CD4-positive, alpha-beta memory T cell (primary cell): ENCODE results near the gene OR5B12. TPM values are rescaled to one million over a fixed set of nuclear protein-coding genes. Genes with fewer than 3 reads are reported as not detected.
"Not testable (repeated sequence)": the region's sequence is repeated elsewhere in the genome, so short reads cannot be mapped to it uniquely, and the experiment has no call there.

ENCODE experiments used
- CTCF ChIA-PET: fragments of 350-600 bp; sonication (Branson Sonifier 250); formaldehyde crosslinking; loops from one replicate; lab custom pipeline; 2021; ENCODE audit warnings: inconsistent platforms; ENCODE audit not compliant: partially characterized antibody; lab: Charles Lee
- POLR2A ChIA-PET: fragments of 350-600 bp; sonication (Branson Sonifier 250); formaldehyde crosslinking; loops from one replicate; lab custom pipeline; 2021; ENCODE audit not compliant: partially characterized antibody; lab: Charles Lee
- DNase-seq, 5 donors: peaks; one replicate each; pipeline versions ENCODE4 v3.0.0 to v3.0.0-alpha.2; 2020 to 2022; ENCODE audit warnings: mixed read lengths in 1 of 5
- H3K27ac ChIP-seq: one replicate; pipeline ENCODE4 v1.7.0; 2013; ENCODE audit warnings: low read depth, low read length
- H3K27me3 ChIP-seq: 2 replicates; pipeline ENCODE4 v1.7.0; 2013; ENCODE audit warnings: mild to moderate bottlenecking, low read length, moderate library complexity; ENCODE audit not compliant: insufficient read depth
- H3K36me3 ChIP-seq: 2 replicates; pipeline ENCODE4 v1.7.0; 2013; ENCODE audit warnings: mild to moderate bottlenecking, low read length, moderate library complexity; ENCODE audit not compliant: insufficient read depth
- H3K4me1 ChIP-seq: 2 replicates; pipeline ENCODE4 v1.7.0; 2013; ENCODE audit warnings: mild to moderate bottlenecking, low read length, moderate library complexity; ENCODE audit not compliant: insufficient read depth
- H3K4me3 ChIP-seq, 2 donors: one replicate each; pipeline ENCODE4 v1.7.0; 2013; ENCODE audit warnings: low read length in 2 of 2, mild to moderate bottlenecking in 1 of 2
- H3K9me3 ChIP-seq, 2 donors: one replicate each; pipeline ENCODE4 v1.7.0; 2013; ENCODE audit warnings: low read length in 2 of 2, control low read depth in 1 of 2; ENCODE audit not compliant: control insufficient read depth in 1 of 2
- H3K27ac Mint-ChIP-seq, 7 donors: one replicate each; pipeline ENCODE4 v1.8.0; 2020 to 2021; ENCODE audit warnings: mixed read lengths in 7 of 7, mild to moderate bottlenecking in 6 of 7, inconsistent platforms in 3 of 7, moderate library complexity in 3 of 7
- H3K27me3 Mint-ChIP-seq, 2 donors: one replicate each; pipeline ENCODE4 v1.8.0; 2020 to 2021; ENCODE audit warnings: mixed read lengths in 2 of 2
- H3K36me3 Mint-ChIP-seq, 2 donors: one replicate each; pipeline ENCODE4 v1.8.0; 2020 to 2021; ENCODE audit warnings: mixed read lengths in 2 of 2, inconsistent platforms in 1 of 2, mild to moderate bottlenecking in 1 of 2
- H3K4me1 Mint-ChIP-seq, 4 donors: one replicate each; pipeline ENCODE4 v1.8.0; 2020 to 2021; ENCODE audit warnings: mixed read lengths in 4 of 4, mild to moderate bottlenecking in 1 of 4
- H3K4me3 Mint-ChIP-seq, 8 donors: one replicate each; pipeline ENCODE4 v1.8.0; 2020 to 2021; ENCODE audit warnings: mixed read lengths in 8 of 8, mild to moderate bottlenecking in 7 of 8, moderate library complexity in 6 of 8, inconsistent platforms in 3 of 8
- H3K9me3 Mint-ChIP-seq, 8 donors: one replicate each; pipeline ENCODE4 v1.8.0; 2020 to 2021; ENCODE audit warnings: mixed read lengths in 8 of 8, mild to moderate bottlenecking in 5 of 8, inconsistent platforms in 3 of 8, moderate library complexity in 1 of 8
- intact Hi-C: fragments of 100-400 bp; cut with micrococcal nuclease; formaldehyde crosslinking; loops from one replicate; pipeline ENCODE4 v1.15.1; 2023
- polyA plus RNA-seq, 2 donors: library from polyadenylated mRNA; unstranded; fragments of 300-500 nt; fragmentation: Illumina TruSeq; gene quantifications; one replicate each; pipeline ENCODE4 v1.2.3, GENCODE V29; 2021
- total RNA-seq, 2 experiments: library from RNA; stranded (reverse); gene quantifications; one replicate each; pipeline ENCODE4 v1.2.3, GENCODE V29; 2021

OR5B12 gene
- total and polyA plus RNA-seq, 4 experiments from 2014 or later = not detected

DNA sequence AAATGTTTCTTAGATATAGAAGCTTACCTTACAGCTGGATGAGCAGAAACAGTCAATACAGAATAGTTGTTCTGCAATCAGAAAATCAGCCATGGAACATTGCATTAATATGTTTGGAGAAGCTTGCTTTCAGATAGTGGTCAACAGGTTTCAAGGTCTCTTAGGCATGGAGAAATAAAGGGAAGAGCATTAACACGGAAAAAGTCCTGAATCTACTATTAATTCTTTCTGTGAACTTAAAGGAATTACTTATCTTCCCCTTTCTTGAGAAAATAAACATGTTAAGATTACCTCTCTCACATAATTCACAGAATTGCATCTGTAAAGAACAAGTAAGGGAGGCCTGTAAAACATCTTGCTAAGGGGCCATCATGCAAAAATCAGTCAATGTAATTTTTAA lies 35.3 kb downstream of the OR5B12 start, which contains the start of gene OR5B3:
Gene OR5B3 (minus strand): TSS at position 101 of the 400 bp plus-strand sequence. CDS start 3,465 bp downstream, outside the sequence.
- Mint-ChIP-seq H3K27me3 (peaks cover under 1 to 17% of the 10 kb centered on the region in 2 donors), H3K4me3 (no peak within 1 kb of the TSS), H3K36me3 (peaks cover 1 to 5% of the 10 kb centered on the region in 2 donors), H3K4me1 (no peaks in the 10 kb centered on the region), H3K27ac (no peak within 1 kb of the TSS), H3K9me3 (peaks cover 5 to 42% (median 37%) of the 10 kb centered on the region in 8 donors)
- intact Hi-C loops = no loop called here
- no peaks in the 10 kb centered on the region for H3K36me3 ChIP-seq
- ChIA-PET POLR2A (no interaction called here), CTCF (no interaction called here)
- H3K4me3 ChIP-seq = no peak within 1 kb of the TSS
- H3K27ac ChIP-seq = no peak within 1 kb of the TSS
- peaks cover 0 to 8% of the 10 kb centered on the region in 2 donors for H3K9me3 ChIP-seq
- no peak for DNase-seq
- no peaks in the 10 kb centered on the region for H3K27me3 ChIP-seq
- H3K4me1 ChIP-seq = no peaks in the 10 kb centered on the region

DNA sequence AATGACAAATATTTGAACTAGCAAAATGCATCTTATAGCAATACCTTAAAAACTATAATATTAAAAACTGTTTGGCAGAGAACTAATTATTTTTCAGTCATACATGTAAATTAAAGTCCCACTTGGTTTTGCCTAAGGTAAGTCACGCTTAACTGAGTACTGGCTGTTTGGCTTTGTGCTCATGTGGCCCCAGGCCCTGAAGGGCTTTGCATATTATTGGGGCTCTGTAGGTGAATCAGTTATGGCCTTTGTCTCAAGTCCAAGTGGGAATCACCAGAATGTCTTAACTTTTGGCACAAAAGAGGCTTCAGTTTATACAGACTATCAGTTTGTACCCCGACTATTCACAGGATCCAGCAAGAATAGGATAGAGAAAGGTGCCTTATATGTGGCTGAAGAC lies 42.4 kb downstream of the OR5B12 start:
- H3K36me3 Mint-ChIP-seq, intact Hi-C loops, H3K9me3 ChIP-seq, H3K27me3 ChIP-seq, H3K4me1 Mint-ChIP-seq, H3K4me3 ChIP-seq, H3K36me3 ChIP-seq, H3K27ac Mint-ChIP-seq, H3K27ac ChIP-seq, POLR2A ChIA-PET, H3K4me3 Mint-ChIP-seq, DNase-seq, H3K4me1 ChIP-seq, CTCF ChIA-PET: not testable (repeated sequence)
- Mint-ChIP-seq H3K9me3 (peaks cover 0 to 13% (median 7%) of the 10 kb centered on the region in 8 donors), H3K27me3 (peaks cover 0 to 17% of the 10 kb centered on the region in 2 donors)

DNA sequence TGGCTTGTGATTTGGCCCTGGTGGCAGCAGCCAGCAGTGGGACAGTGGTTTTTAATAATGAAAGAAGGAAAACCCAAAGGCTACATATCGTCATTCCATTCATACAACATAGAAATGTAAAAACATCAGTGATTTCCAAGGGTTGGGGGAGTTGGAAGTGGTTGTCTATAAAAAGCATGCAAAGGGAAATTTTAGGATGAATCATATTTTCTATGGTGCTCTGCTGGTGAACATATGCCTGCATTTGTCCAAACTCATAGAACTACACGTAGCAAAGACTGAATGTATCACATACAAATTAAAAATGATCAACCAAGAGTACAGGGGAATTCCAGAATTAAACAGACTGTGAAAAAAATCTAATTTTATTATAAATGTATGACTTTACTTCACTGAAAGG lies 46.5 kb downstream of the OR5B12 start:
- no peak overlapping the region for H3K4me3 ChIP-seq
- no peak overlapping the region for H3K27ac Mint-ChIP-seq
- no peak overlapping the region for H3K4me3 Mint-ChIP-seq
- no peaks in the 10 kb centered on the region for H3K4me1 ChIP-seq
- peaks cover 0 to 15% (median 8%) of the 10 kb centered on the region in 8 donors for H3K9me3 Mint-ChIP-seq
- intact Hi-C loops = no loop called here
- no peaks in the 10 kb centered on the region for H3K27me3 ChIP-seq
- H3K36me3 Mint-ChIP-seq = no peaks in the 10 kb centered on the region
- H3K36me3 ChIP-seq = no peaks in the 10 kb centered on the region
- no peak overlapping the region for H3K27ac ChIP-seq
- ChIA-PET POLR2A (no interaction called here), CTCF (no interaction called here)
- no peak for DNase-seq
- H3K27me3 Mint-ChIP-seq = peaks cover 0 to 9% of the 10 kb centered on the region in 2 donors
- H3K4me1 Mint-ChIP-seq = no peaks in the 10 kb centered on the region
- no peaks in the 10 kb centered on the region for H3K9me3 ChIP-seq

DNA sequence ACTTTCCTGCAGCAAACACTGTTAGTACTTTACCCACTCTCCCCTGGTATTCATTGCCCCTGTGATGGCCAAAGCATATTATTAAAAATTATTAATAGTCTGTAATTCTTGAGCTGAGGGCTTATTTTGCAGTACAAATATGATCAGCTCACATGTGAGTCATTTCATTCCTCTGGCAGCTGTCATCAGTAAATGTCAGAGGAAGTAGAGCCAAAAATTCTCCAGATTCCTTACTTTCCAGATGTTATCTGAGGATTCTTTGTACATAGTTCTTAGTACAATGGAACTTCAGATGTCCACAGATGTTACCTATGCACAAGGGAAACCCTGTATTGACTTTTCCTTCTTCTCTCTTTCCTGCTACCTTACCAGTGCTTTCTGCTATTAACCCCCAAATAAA lies 47.8 kb downstream of the OR5B12 start:
- no peak for DNase-seq
- peaks cover 0 to 15% (median 8%) of the 10 kb centered on the region in 8 donors for H3K9me3 Mint-ChIP-seq
- H3K4me3 Mint-ChIP-seq = no peak overlapping the region
- peaks cover 0 to 9% of the 10 kb centered on the region in 2 donors for H3K27me3 Mint-ChIP-seq
- Histone ChIP-seq H3K36me3 (no peaks in the 10 kb centered on the region), H3K9me3 (no peaks in the 10 kb centered on the region), H3K4me3 (no peak overlapping the region), H3K27ac (no peak overlapping the region), H3K27me3 (no peaks in the 10 kb centered on the region), H3K4me1 (no peaks in the 10 kb centered on the region)
- H3K4me1 Mint-ChIP-seq = no peaks in the 10 kb centered on the region
- intact Hi-C loops = no loop called here
- POLR2A ChIA-PET = no interaction called here
- CTCF ChIA-PET = no interaction called here
- no peaks in the 10 kb centered on the region for H3K36me3 Mint-ChIP-seq
- no peak overlapping the region for H3K27ac Mint-ChIP-seq

DNA sequence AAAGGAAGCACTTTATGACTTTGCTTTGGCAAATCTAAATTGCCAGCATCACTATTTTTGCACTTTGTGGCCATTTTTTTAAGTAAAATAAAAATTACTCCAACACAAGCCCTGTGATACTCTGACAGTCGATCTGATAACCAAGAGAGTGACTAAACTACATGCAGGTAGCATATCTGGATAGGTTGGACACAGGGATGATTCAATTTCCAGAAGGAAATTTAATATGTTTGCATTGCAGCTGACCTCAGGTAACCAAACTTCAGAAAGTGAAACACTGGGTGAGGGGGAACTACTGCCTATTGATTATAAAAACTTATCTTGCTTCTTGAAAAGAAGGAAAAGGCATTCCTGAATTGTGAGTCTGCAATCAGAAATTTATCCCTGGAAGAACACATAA lies 49.3 kb downstream of the OR5B12 start:
- no peak overlapping the region for H3K4me3 Mint-ChIP-seq

DNA sequence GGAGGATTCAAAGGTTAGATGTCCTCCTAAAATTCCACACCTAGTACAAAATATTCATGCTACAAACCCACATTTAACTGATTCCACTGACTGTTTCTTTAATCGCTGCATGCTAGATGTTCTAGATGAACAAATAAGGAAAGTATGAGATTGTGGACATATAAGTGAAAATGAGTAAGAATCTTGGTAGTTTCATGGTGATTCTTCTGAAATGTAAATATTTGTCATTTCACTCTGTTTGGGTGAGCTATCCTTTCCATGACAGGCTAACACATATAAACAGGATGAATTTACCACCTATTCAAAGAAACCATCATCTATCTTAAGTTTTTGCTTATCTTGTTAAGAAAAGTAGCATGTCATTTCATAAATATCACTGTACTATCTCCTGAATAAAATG lies 50.2 kb downstream of the OR5B12 start:
- no peaks in the 10 kb centered on the region for H3K36me3 Mint-ChIP-seq
- Histone ChIP-seq H3K36me3 (no peaks in the 10 kb centered on the region), H3K27me3 (no peaks in the 10 kb centered on the region), H3K4me1 (no peaks in the 10 kb centered on the region), H3K27ac (no peak overlapping the region), H3K9me3 (no peaks in the 10 kb centered on the region), H3K4me3 (no peak overlapping the region)
- no peak overlapping the region for H3K4me3 Mint-ChIP-seq
- H3K27me3 Mint-ChIP-seq = peaks cover 0 to 9% of the 10 kb centered on the region in 2 donors
- peaks cover 0 to 15% (median 8%) of the 10 kb centered on the region in 8 donors for H3K9me3 Mint-ChIP-seq
- DNase-seq = no peak
- ChIA-PET POLR2A (no interaction called here), CTCF (no interaction called here)
- H3K4me1 Mint-ChIP-seq = no peaks in the 10 kb centered on the region
- H3K27ac Mint-ChIP-seq = no peak overlapping the region
- intact Hi-C loops = no loop called here

More for the DNA sequence above, 49.3 kb downstream of the OR5B12 start:
- intact Hi-C loops = no loop called here
- no peak for DNase-seq
- no peaks in the 10 kb centered on the region for H3K4me1 ChIP-seq
- CTCF ChIA-PET = no interaction called here
- no peaks in the 10 kb centered on the region for H3K9me3 ChIP-seq
- Mint-ChIP-seq H3K27ac (no peak overlapping the region), H3K9me3 (peaks cover 0 to 15% (median 8%) of the 10 kb centered on the region in 8 donors), H3K36me3 (no peaks in the 10 kb centered on the region), H3K4me1 (no peaks in the 10 kb centered on the region), H3K27me3 (peaks cover 0 to 9% of the 10 kb centered on the region in 2 donors)
- no peaks in the 10 kb centered on the region for H3K27me3 ChIP-seq
- no peak overlapping the region for H3K27ac ChIP-seq
- H3K4me3 ChIP-seq = no peak overlapping the region
- POLR2A ChIA-PET = no interaction called here
- no peaks in the 10 kb centered on the region for H3K36me3 ChIP-seq

DNA sequence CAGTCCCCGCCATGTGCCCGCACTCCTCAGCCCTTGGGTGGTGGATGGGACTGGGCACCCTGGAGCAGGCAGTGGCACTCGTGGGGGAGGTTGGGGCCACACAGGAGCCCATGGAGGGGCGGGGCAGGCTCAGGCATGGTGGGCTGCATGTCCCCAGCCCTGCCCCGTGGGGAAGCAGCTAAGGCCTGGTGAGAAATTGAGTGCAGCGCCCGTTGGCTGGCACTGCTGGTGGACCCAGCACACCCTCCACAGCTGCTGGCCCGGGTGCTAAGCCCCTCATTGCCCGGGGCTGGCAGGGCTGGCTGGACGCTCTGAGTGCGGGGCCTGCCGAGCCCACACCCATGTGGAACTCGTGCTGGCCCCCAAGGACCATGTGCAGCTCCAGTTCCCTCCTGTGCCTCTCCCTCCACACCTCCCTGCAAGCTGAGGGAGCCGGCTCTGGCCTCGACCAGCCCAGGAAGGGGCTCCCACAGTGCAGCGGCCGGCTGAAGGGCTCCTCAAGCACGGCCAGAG lies 51.4 kb downstream of the OR5B12 start:
- no peaks in the 10 kb centered on the region for H3K36me3 ChIP-seq
- H3K27me3 ChIP-seq = no peaks in the 10 kb centered on the region
- Mint-ChIP-seq H3K9me3 (peaks cover 0 to 15% (median 8%) of the 10 kb centered on the region in 8 donors), H3K27ac (no peak overlapping the region), H3K4me3 (no peak overlapping the region), H3K27me3 (peaks cover 0 to 8% of the 10 kb centered on the region in 2 donors), H3K36me3 (no peaks in the 10 kb centered on the region), H3K4me1 (no peaks in the 10 kb centered on the region)
- H3K4me3 ChIP-seq = no peak overlapping the region
- intact Hi-C loops = no loop called here
- H3K4me1 ChIP-seq = no peaks in the 10 kb centered on the region
- ChIA-PET POLR2A (no interaction called here), CTCF (no interaction called here)
- DNase-seq = no peak
- no peak overlapping the region for H3K27ac ChIP-seq
- H3K9me3 ChIP-seq = no peaks in the 10 kb centered on the region
